Stimulated activated CD8-positive, alpha-beta memory T cell treated with anti-CD3 and anti-CD28 coated beads, Interleukin-4, amount 100 ng/mL, for 48 hours (primary cell): ENCODE data around the gene ZNF485.
A peak's percentile ranks its signal among the peaks of the same experiment; 100 is the strongest.
"Not testable (repeated sequence)": the region's sequence is repeated elsewhere in the genome, so short reads cannot be mapped to it uniquely, and the experiment has no call there.

Experiments
- DNase-seq: peaks from one replicate; pipeline ENCODE4 v3.0.0-alpha.2; 2020

Gene ZNF485

GRCh38 chr10:43607199-43607573 lies 948 bp downstream of the ZNF485 start:
- no peak for DNase-seq

- DNase-seq: no peak
Observed at GRCh38 chr10:43610636-43611035, 4.4 kb downstream of the ZNF485 start.

DNA sequence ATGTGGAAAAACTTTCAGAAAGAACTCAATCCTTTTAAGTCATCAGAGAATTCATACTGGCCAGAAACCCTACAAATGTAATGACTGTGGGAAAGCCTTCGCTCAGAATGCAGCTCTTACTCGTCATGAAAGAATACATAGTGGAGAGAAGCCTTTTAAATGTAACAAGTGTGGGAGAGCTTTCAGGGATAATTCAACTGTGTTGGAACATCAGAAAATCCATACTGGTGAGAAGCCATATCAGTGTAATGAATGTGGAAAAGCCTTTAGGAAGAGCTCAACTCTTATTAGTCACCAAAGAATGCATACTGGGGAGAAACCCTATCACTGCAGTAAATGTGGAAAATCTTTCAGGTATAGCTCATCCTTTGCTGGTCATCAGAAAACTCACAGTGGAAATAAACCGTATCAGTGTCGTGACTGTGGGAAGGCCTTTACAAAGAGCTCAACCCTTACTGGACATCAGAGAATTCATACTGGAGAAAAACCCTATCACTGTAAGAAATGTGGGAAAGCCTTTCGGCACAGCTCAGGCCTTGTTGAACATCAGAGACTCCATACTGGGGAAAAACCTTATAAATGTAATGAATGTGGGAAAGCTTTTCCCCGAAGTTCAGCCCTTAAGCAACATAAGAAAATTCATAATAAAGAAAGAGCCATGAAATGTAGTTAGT lies 10.6 kb downstream of the ZNF485 start:
- DNase-seq: no peak

- no peak for DNase-seq
Observed at GRCh38 chr10:43619368-43619767, 13.1 kb downstream of the ZNF485 start.

DNA sequence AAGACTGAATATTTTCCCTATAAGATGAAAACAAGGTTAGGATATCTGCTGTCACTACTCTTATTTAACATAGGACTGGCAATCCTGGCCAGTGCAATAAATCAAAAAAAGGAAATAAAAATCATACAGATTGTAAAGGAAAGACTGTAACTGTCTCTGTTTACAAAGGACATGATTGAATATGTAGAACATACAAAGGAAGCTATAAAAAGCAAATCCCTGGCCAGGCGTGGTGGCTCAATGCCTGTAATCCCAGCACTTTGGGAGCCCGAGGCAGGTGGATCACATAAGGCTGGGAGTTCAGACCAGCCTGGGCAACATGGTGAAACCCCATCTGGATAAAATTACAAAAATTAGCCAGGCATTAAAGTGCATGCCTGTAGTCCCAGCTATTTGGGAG lies 15.8 kb downstream of the ZNF485 start:
- DNase-seq: no peak

DNA sequence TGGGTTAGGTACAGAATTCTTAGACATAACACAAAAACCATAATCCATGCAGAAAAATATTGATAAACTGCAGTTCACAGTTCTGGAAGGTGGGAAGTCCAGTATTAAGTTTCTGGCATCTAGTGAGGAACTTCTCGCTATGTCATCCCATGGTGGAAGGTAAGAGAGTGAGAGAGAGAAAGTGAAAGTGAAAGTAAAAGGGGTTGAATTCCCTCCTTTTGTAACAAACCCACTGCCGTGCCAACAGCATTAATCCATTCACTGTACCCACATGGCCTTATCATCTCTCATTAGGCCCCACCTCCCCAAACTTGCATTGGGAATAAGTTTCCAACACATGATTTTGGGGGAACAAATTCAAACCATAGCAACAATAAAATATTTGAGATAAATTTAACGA lies 17.1 kb downstream of the ZNF485 start:
- DNase-seq: no peak

DNA sequence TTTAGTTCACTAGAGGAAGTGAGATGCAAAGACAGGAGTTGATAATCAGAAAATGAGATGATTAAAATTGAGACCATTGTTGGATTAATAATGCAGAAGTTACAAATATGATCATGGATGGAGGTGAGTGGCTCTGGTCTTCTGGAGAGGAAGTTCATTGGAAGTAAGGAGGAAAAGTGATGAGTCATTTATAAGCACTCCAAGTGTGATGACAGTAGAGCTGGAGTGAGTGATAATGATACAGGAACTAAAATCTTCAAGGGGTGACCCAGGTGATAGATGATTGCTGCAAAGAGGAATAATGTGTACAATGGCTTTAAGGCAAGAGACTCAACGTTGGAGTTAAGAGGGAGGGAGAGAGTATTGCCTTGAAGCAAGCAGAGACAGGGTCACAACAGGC lies 21.7 kb downstream of the ZNF485 start:
- DNase-seq: no peak

DNA sequence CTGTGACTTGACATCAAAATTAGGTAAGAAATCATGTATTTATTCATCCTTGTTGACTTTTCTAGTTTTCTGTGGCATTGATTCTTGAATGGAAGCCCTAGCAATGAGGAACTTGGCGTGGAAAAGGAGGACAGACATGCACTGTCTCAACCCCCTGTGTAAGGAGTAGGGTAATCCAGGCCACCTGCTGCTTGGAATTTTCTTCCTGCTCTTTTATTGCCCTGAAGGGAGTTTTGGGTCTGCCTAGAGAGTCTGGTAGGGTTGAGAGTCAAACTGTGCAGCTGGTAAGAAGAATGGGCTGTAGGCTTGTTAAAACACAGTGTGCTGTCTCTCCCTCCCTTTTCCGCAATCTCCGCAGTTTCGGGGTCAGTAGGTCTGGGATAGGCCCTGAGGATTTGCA lies 22.7 kb downstream of the ZNF485 start:
- no peak for DNase-seq

DNA sequence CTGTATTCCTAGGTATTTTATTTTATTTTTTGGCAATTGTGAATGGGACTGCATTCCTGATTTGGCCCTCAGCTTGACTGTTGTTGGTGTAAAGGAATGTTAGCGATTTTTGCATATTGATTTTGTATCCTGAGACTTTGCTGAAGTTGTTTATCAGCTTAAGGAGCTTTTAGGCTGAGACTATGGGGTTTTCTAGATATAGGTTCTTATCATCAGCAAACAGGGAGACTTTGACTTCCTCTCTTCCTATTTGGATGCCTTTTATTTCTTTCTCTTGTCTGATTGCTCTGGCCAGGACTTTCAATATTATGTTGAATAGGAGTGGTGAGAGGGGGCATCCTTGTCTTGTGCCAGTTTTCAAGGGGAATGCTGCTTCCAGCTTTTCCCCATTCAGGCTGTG lies 29.6 kb downstream of the ZNF485 start:
- DNase-seq: not testable (repeated sequence)

GRCh38 chr10:43640603-43641002 lies 34.4 kb downstream of the ZNF485 start:
- DNase-seq: no peak

DNA sequence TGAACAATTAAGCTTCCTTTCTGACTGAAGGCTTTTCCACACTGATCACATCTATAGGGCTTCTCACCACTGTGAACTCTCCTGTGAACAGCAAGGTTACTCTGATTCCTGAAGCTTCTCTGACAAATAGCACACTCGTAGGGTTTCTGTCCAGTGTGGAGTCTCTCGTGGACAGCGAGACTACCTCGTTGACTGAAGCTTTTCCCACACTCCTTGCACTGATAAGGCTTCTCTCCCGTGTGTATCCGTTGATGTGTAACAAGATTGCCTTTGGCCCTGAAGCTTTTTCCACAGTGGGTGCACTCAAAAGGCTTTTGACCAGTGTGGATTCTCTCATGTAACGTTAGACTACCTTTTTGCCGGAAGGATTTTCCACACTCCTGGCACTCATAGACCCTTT lies 38.0 kb downstream of the ZNF485 start:
- DNase-seq: no peak

GRCh38 chr10:43645866-43646265 lies 39.6 kb downstream of the ZNF485 start:
- DNase-seq: no peak

- DNase-seq: no peak
Observed at GRCh38 chr10:43647576-43647975, 41.3 kb downstream of the ZNF485 start.

DNA sequence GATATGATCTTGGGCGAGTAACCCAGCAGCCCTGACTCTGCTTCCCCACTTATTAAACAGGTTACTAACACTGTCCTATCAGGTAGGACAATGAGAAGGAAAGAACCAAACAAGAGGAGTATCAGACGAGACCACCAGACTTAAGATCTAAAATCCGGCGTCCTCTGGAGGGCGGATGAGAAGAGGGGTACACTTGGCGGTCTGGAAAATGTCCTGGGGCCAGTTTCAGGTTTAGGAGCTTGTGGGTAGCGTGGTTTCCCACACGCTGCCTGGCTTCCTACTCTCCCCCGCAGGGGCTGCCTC lies 41.8 kb downstream of the ZNF485 start:
- DNase-seq: no peak

- DNase-seq: peak; percentile 83
Observed at GRCh38 chr10:43648398-43649184, 42.4 kb downstream of the ZNF485 start, which contains the start of gene ZNF32. Gene ZNF32 (minus strand): TSS chr10:43648881. CDS start chr10:43646133, 2,748 bp downstream.

DNA sequence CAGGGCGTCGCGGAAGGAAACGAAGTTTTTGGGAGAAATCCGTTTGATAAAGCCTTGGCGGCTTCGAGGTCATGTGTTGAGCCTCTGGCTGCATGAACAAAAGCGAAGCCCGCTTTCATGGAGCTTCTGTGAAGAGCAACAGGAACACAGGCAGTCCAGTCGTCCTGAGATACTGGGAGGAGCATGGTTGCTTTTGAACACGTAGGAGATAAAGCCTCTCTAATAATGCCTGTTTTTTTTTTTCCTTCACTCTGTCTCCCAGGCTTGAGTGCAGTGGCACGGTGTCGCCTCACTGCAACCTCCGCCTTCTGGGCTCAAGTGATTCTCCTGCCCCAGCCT lies 42.9 kb downstream of the ZNF485 start:
- no peak for DNase-seq

- no peak for DNase-seq
Observed at GRCh38 chr10:43653746-43654145, 47.5 kb downstream of the ZNF485 start.

- no peak for DNase-seq
Observed at GRCh38 chr10:43655311-43655710, 49.1 kb downstream of the ZNF485 start.

DNA sequence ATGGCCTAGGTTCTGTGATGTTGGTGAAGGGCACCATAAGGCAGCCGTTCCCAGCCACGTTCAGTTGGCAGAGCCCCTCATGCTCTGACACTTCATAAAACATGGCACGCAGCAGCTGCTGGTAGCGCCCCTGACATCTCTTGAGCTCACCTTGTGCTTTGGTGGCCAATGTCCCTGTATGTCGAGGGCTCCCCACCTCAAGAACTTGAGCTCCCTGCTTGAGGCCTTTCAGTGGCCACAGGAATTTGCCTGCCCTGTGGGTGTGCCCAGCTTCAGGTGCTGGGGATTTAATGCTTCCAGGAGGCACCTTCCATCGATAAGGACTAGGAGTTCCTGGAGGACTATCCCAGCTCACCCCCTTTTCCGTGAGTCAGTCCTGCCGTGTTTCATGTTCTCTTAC lies 52.0 kb downstream of the ZNF485 start:
- no peak for DNase-seq

GRCh38 chr10:43665054-43665453 lies 58.8 kb downstream of the ZNF485 start:
- DNase-seq: no peak

GRCh38 chr10:43666552-43666951 lies 60.3 kb downstream of the ZNF485 start:
- no peak for DNase-seq

DNA sequence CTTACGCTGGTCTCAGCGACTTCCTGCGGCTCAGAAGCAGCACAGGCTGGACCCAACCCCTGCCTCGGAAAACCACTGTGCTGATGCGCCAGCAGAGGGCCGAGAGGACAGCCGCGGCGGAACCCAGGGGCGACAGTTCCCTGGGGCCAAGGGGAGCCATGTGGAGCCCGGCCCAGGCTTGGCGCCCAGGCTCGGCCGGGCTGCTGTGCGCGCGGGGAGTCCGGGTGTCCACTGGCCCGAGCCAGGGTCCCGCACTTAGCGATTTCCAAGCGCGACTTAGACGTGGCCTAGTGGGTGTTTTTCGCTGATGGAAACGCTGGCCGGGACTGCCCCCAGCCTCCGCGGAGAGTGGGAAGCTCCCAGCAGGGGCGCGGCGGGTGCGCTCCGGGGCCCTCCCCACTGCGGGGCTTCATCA lies 61.1 kb downstream of the ZNF485 start:
- no peak for DNase-seq
